WTC11 (cell line): Measurements from ENCODE around the gene SERPINB3. TPM values are rescaled to one million over a fixed set of nuclear protein-coding genes. Genes with fewer than 3 reads are reported as not detected.

Source experiments
- ATAC-seq: fragments of 200-7000 bp; cut with Tn5 transposase; 2 replicates; pipeline ENCODE4 v1.10.0; 2021; ENCODE audit warnings: mild to moderate bottlenecking, moderate library complexity
- CTCF ChIA-PET: fragments of 300-600 bp; sonication (Branson Sonifier 250); formaldehyde crosslinking; loops from one replicate; lab custom pipeline; 2021; ENCODE audit warnings: antibody characterized with exemption; lab: Charles Lee
- POLR2A ChIA-PET: fragments of 350-600 bp; sonication (Branson Sonifier 250); formaldehyde crosslinking; loops from one replicate; lab custom pipeline; 2021; ENCODE audit warnings: antibody characterized with exemption; lab: Charles Lee
- DNase-seq: peaks from one replicate; pipeline ENCODE4 v3.0.0; 2021; ENCODE audit warnings: low spot score
- H3K27ac Mint-ChIP-seq: 2 replicates; pipeline ENCODE4 v1.8.0; 2021; ENCODE audit warnings: mixed read lengths
- H3K27me3 Mint-ChIP-seq: 2 replicates; pipeline ENCODE4 v1.8.0; 2021; ENCODE audit warnings: low read depth, mild to moderate bottlenecking, moderate library complexity, mixed read lengths
- H3K36me3 Mint-ChIP-seq: 2 replicates; pipeline ENCODE4 v1.8.0; 2021; ENCODE audit warnings: mixed read lengths
- H3K4me1 Mint-ChIP-seq: 2 replicates; pipeline ENCODE4 v1.8.0; 2022; ENCODE audit warnings: mixed read lengths
- H3K4me3 Mint-ChIP-seq: 2 replicates; pipeline ENCODE4 v1.8.0; 2021; ENCODE audit warnings: mild to moderate bottlenecking, moderate library complexity, mixed read lengths
- H3K9me3 Mint-ChIP-seq: 2 replicates; pipeline ENCODE4 v1.8.0; 2021; ENCODE audit warnings: mixed read lengths
- CREB1 ChIP-seq: sonication (generic); formaldehyde crosslinking; IDR thresholded peaks from 2 replicates; pipeline ENCODE4 v1.8.0; 2023; ENCODE audit warnings: mild to moderate bottlenecking, missing genetic modification reagents
- E2F1 ChIP-seq: sonication (generic); formaldehyde crosslinking; IDR thresholded peaks from 2 replicates; pipeline ENCODE4 v1.8.0; 2022; ENCODE audit warnings: mild to moderate bottlenecking, missing genetic modification reagents
- E2F5 ChIP-seq: sonication (generic); formaldehyde crosslinking; IDR thresholded peaks from 2 replicates; pipeline ENCODE4 v1.8.1; 2022; ENCODE audit warnings: mild to moderate bottlenecking, moderate library complexity, missing genetic modification reagents
- ELF4 ChIP-seq: sonication (generic); formaldehyde crosslinking; IDR thresholded peaks from 2 replicates; pipeline ENCODE4 v1.8.1; 2022; ENCODE audit warnings: low read depth, mild to moderate bottlenecking, moderate library complexity, missing genetic modification reagents
- EMX1 ChIP-seq: fragments of 250-450 bp; sonication (Bioruptor Pico); IDR thresholded peaks from 2 replicates; pipeline ENCODE4 v1.8.0; 2021; ENCODE audit warnings: mild to moderate bottlenecking
- FOXP4 ChIP-seq: sonication (generic); formaldehyde crosslinking; IDR thresholded peaks from 2 replicates; pipeline ENCODE4 v1.8.0; 2022; ENCODE audit warnings: mild to moderate bottlenecking, missing genetic modification reagents
- GABPB1 ChIP-seq: sonication (generic); formaldehyde crosslinking; IDR thresholded peaks from 2 replicates; pipeline ENCODE4 v1.8.1; 2023; ENCODE audit warnings: mild to moderate bottlenecking, missing genetic modification reagents
- GRHL2 ChIP-seq: fragments of 250-450 bp; sonication (Bioruptor Pico); IDR thresholded peaks from 2 replicates; pipeline ENCODE4 v1.8.0; 2022; ENCODE audit warnings: mild to moderate bottlenecking, moderate library complexity; ENCODE audit not compliant: insufficient replicate concordance, severe bottlenecking
- HMGA2 ChIP-seq: fragments of 250-450 bp; sonication (Bioruptor Pico); IDR thresholded peaks from 2 replicates; pipeline ENCODE4 v1.4.0; 2021; ENCODE audit warnings: mild to moderate bottlenecking, moderate library complexity
- JUN ChIP-seq: sonication (generic); formaldehyde crosslinking; IDR thresholded peaks from 2 replicates; pipeline ENCODE4 v1.8.0; 2023; ENCODE audit warnings: mild to moderate bottlenecking, missing genetic modification reagents
- MXD4 ChIP-seq: fragments of 250-450 bp; sonication (Bioruptor Pico); IDR thresholded peaks from 2 replicates; pipeline ENCODE4 v1.8.0; 2021; ENCODE audit warnings: mild to moderate bottlenecking, moderate library complexity, borderline replicate concordance
- NFE2L1 ChIP-seq: sonication (generic); formaldehyde crosslinking; IDR thresholded peaks from 2 replicates; pipeline ENCODE4 v1.8.1; 2023; ENCODE audit warnings: missing genetic modification reagents
- NR3C1 ChIP-seq: sonication (generic); formaldehyde crosslinking; conservative IDR thresholded peaks from 2 replicates; pipeline ENCODE4 v1.8.1; 2023; ENCODE audit warnings: low read depth, mild to moderate bottlenecking, missing genetic modification reagents
- PRDM15 ChIP-seq: sonication (generic); formaldehyde crosslinking; IDR thresholded peaks from 2 replicates; pipeline ENCODE4 v1.8.0; 2022; ENCODE audit warnings: missing genetic modification reagents
- SMAD3 ChIP-seq: sonication (generic); formaldehyde crosslinking; IDR thresholded peaks from 2 replicates; pipeline ENCODE4 v1.8.0; 2022; ENCODE audit warnings: missing genetic modification reagents, mild to moderate bottlenecking, borderline replicate concordance
- ZNF138 ChIP-seq: sonication (generic); formaldehyde crosslinking; conservative IDR thresholded peaks from 2 replicates; pipeline ENCODE4 v1.8.1; 2022; ENCODE audit warnings: mild to moderate bottlenecking, moderate library complexity, missing genetic modification reagents
- total RNA-seq: library from RNA; stranded (reverse); gene quantifications from 3 replicates; pipeline ENCODE4 v1.2.3, GENCODE V29; 2021

Gene SERPINB3
- total RNA-seq, 1 experiment from 2014 or later: 0.22 TPM

- TF ChIP-seq E2F5 (CRISPR knock-in tag) (no peak), NR3C1 (CRISPR knock-in tag) (no peak), MXD4 (CRISPR knock-in tag) (no peak), GRHL2 (CRISPR knock-in tag) (no peak), HMGA2 (CRISPR knock-in tag) (no peak), CREB1 (CRISPR knock-in tag) (no peak)
These were observed 35.5 kb upstream of the SERPINB3 start (continued) for GRCh38 chr18:63697097-63697660.

- no peaks in the 10 kb centered on the region; the same call in 1 of the 2 replicates for H3K27me3 Mint-ChIP-seq
- H3K4me3 Mint-ChIP-seq: no peak overlapping the region
- peaks cover 61% of the 10 kb centered on the region for H3K9me3 Mint-ChIP-seq
- TF ChIP-seq EMX1 (CRISPR knock-in tag): no peak
- TF ChIP-seq E2F5 (CRISPR knock-in tag): no peak
- no peak for TF ChIP-seq GABPB1 (CRISPR knock-in tag)
- no peak for TF ChIP-seq HMGA2 (CRISPR knock-in tag)
- no peak for TF ChIP-seq GRHL2 (CRISPR knock-in tag)
- TF ChIP-seq FOXP4 (CRISPR knock-in tag): no peak
- no peak for TF ChIP-seq ELF4
- TF ChIP-seq NFE2L1 (CRISPR knock-in tag): no peak
- TF ChIP-seq E2F1 (CRISPR knock-in tag): no peak
- no peak for TF ChIP-seq ZNF138
- no peak for TF ChIP-seq CREB1 (CRISPR knock-in tag)
- no peak for TF ChIP-seq PRDM15 (CRISPR knock-in tag)
- TF ChIP-seq JUN (CRISPR knock-in tag): no peak
- no peak for TF ChIP-seq SMAD3
- peaks cover 4% of the 10 kb centered on the region for H3K4me1 Mint-ChIP-seq
- peaks cover 20% of the 10 kb centered on the region for H3K36me3 Mint-ChIP-seq
- ATAC-seq (no peak), DNase-seq (no peak)
- ChIA-PET CTCF (no interaction called here), POLR2A (no interaction called here)
- H3K27ac Mint-ChIP-seq: no peak overlapping the region
These were observed 27.4 kb upstream of the SERPINB3 start for GRCh38 chr18:63689064-63689463.
